ENCODE measurements around the gene FAM217B.

- TF ChIP-seq CTCF (IDR thresholded peaks at IDR 0.05; ENCODE audit: low read depth, low read length, missing input control), result no peak
- no peak for TF ChIP-seq RAD21 (IDR thresholded peaks at IDR 0.05)
- TF ChIP-seq REST (IDR thresholded peaks at IDR 0.05), result no peak
These were observed 45.0 kb downstream of the FAM217B start for GRCh38 chr20:59985164-59985563.

All from liver (tissue), 3 donors.